Ovary (tissue), 3 donors: Measurements from ENCODE around the gene SLIT1.

Source experiments
- CTCF ChIP-seq, 3 donors: fragments of 450-650 bp in 2 of 3; fragments of 200-600 bp in 1 of 3; IDR thresholded peaks; one replicate each; pipeline versions ENCODE4 v1.5.1 to v1.8.0; 2016 to 2022; ENCODE audit warnings: antibody characterized with exemption in 3 of 3, mild to moderate bottlenecking in 1 of 3
- EP300 ChIP-seq: sonication (generic); formaldehyde crosslinking; IDR thresholded peaks from one replicate; pipeline ENCODE4 v1.6.1; 2017; ENCODE audit warnings: antibody characterized with exemption
- POLR2A ChIP-seq: fragments of 450-650 bp; IDR thresholded peaks from one replicate; pipeline ENCODE4 v1.6.1; 2017; ENCODE audit warnings: antibody characterized with exemption, mild to moderate bottlenecking, moderate library complexity
- donor health status: DM: no; HTN: no; CAD: no.

- TF ChIP-seq POLR2A (no peak), CTCF (IDR thresholded peaks at IDR 0.05) (no peak), EP300 (no peak)
Observed at GRCh38 chr10:97075421-97075820, 110.3 kb downstream of the SLIT1 start.
